Inferior parietal cortex (tissue), 1 donor: ENCODE results near the gene IMMP2L.
"Not testable (repeated sequence)": the region's sequence is repeated elsewhere in the genome, so short reads cannot be mapped to it uniquely, and the experiment has no call there.

Source experiments
- DNase-seq: peaks from one replicate; pipeline ENCODE4 v3.0.0-alpha.2; 2016; ENCODE audit errors: extremely low spot score

The IMMP2L gene

DNA sequence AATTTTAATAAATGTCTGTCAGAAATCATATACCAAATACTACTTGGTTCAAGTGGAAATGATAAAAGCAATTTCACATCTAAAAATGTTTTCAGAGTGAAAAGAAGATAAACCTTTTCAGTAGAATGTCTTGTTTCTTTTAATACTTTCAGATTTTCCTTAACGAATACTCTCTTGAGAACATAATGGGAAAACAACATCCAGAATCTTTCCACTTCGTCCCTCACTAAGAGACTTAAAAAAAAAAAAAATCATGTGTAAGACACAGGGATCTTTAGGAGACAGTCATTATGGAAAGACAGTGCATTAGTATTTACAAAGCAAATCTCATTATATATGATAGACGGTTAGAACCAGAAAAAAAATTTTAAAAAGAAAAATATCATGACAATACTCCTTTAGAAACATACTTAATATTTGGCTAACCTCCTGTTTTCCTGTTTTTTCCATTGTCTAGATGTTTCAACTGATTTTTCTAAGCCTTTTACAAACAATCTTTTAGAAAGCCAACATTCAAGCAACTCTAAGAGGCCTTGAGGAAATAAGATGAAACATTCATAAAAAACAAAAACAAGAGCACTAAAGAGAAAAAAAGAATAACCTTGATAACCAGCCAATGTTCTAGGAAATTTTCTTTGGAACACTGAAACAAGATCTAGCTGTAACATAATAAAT lies 811.2 kb downstream of the IMMP2L start:
- no peak for DNase-seq

DNA sequence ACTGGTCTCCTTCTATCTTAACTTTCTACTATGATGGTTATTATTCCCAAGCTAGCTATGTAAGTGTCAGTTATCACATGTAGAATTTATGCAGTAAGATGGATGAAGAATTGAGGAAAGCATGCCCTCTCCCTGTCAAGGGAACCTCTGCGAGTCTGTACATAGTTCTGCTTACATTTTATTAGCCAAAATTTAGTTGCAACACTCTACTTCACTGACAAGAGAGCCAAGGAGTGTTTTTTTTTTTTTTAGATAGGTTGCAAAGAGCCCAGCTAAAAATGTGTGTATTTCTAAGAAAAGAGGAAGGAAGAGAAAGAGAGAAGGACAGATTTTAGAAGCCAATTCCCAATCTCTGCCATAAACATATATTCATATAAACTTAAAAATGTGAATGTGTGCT lies 829.1 kb downstream of the IMMP2L start:
- DNase-seq = no peak

DNA sequence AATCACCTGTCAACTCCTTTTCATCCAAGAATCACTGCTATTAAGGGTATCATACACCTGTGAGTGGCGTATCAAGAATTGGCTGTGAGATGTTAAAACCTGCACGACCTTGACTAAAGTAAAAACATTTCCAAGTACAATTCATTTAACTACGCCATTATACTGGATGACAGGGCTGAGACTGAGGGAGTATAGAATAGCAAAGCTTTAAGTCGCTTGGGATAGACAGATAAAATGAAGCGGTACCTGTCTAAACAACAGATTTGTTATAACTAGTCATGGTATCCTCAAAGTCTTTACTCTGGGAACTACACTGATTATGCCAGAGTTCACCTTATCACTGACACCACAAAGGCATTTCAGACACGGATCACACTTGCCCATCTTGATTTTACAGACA lies 837.5 kb downstream of the IMMP2L start:
- no peak for DNase-seq

DNA sequence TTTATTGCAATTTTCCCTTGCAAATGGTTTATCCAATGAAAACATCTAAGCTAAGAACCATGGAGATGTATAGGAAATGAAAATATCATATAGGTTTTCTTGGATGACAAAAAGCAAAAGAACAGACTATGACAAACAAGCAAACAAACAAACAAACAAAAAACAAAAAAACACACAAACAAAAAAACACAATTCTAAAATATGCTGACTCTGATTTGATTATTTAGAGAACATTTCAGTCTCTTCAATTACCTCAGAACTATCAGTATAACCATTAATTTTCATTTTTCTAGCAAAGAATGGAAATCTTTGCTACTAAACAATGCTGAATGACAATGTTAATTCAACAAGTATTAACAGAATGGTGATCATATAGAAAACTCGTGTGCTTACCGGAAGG lies 840.9 kb downstream of the IMMP2L start:
- DNase-seq = no peak

DNA sequence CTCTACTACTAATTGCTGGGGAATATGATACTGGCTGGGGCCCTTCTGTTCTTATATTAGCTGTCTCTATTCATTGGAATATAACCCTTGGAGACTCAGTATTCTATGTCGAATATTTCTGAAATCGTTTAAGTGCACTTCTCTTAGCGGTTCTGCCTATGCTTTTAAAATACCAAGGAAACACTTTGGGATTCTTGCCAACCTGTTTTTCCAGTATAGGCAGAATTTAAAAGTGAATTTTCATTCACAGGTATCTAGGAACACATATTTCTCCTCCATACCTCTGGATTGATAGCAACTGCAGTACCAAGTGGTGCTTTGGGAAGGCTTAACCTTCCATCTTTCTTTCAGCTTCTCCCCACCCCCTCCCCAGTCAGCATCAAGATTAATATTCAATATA lies 841.7 kb downstream of the IMMP2L start:
- DNase-seq = no peak

DNA sequence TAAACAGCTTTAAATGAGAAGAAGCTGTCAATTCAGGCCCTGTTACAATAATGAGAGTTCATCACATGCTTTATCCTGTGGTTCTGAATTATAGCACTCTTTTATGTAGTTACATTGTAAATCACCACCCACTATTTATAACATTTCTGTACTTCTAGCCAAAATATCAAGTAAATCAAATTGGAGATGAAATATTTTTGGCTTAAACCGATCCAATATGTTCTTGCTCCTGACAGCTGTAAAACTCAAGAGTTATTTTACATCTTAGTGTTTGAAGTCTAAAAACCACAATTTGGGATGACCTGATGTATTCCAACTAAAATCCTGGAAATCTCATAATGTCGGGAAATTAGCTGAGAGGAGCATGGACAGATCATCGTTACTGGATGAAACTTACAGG lies 842.6 kb downstream of the IMMP2L start:
- DNase-seq = no peak

DNA sequence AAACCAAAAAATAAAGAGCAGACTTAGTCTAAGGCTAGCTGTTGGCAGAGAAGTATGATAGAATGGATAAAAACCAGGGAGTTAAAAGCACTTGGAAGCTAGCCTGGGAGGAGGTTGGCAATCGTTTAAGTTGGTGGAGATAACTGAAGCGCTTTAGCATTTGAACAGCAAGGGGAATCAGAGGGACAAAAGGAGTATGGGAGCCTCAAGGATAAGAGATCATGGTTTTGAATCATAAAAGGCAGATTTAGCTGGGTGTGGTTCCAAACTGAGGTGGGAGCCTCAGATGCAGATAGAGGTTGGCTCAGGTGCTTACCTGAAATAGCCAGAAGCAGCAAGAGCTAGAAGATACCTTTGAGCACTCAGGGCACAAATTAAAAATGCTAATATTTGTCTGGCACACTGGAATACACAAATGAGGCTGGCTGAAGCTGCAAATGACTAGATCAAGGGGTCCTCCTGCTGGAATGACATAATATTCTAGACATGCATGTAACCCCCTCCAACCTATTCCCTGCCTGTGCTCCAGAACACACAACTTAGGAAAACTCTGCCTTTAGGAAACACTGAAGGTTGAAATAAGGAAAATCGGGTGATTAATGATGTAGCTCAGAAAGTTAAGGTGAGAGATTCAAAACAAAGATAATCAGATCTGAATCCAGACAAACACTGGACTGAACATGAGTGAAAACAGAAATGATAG lies 843.6 kb downstream of the IMMP2L start:
- no peak for DNase-seq

DNA sequence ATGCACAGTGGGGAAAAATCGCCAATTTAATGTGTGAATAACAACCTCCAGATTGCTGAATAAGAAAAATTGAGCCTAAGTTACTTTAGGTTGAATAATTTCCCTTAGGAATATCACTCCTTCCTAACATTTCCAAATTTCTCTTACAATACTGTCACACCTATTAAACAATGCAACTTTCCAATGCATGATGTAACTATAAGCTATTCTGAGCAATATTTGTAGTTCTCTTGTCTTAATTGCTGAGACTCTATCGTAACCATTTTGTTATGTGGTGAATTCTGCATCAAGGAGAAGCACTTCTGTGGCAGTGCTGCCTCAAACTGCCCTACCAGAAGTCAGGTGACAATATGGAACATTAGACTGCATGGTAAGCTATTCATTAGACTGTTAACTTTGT lies 858.1 kb downstream of the IMMP2L start:
- DNase-seq = no peak

DNA sequence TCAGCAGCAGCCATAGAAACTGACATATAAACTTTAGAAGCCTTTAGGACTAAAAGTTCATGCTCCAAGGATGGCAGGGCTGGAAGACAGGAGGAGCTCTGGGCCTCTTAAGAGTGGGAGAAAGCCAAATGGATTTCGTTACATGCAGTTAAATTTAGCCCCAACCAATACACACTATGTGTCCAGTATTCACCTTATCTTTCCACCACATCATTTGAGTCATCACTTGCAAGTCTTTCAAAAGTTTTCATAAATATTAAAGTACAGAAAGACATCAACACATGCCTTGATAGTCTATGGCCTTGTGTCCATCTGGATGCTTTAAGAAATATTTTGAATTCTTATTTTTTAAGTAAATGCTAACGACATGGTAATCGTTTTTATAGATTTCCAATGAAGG lies 863.7 kb downstream of the IMMP2L start:
- DNase-seq = no peak

DNA sequence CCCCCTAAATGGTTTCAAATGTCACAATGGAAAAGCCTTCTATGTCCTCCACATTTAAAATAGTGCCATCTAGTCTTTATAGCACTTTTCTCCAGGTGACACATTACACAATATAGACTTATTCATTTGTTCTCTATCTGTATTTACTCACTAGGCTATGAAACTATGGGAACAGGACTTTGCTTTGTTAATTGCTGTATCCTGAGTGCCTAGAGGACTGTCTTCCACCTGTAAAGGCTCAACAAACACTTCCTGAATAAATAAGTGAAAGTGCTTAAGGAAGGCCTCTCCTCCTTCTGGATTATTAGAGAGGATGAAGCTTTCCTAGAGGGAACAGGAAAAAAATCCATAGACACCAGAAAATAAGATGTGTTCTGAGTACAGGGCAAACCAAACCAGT lies 868.9 kb downstream of the IMMP2L start:
- no peak for DNase-seq

DNA sequence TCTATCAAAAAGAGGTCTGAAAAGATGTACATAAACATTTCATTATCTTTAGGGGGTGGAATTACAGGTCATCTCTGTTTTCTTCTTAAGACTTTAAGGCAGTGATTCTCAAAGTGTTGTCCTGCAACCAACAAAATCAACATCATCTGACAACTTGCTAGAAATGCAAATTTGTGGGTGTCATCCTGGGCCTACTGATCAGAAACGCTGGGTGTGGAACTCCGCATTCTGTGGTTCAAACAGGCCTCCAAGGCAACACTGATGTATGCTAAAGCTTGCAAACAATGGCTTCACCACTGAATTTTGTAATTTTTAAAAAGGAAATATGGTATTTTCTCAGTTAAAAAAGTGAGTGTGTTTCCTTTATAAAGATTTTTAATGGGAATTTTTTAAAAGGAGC lies 873.4 kb downstream of the IMMP2L start:
- no peak for DNase-seq

DNA sequence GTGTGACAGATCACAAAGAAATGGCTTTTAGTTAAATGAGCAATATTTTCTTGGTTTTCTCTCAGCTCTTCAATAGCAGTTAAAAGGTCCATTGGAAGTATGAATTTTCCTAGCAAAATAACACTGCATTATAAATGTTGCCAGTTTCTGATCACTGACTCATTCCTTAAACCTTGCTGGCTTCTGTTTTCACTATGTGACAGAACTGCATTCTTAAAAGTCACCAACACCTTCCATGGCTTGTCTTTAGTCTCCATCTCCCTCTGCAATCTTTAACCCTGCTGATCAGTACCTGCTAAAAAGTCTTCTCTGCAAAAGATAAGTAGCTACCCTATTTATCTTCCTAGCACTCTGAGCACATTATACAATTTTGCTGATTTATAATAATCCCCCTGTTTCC lies 876.4 kb downstream of the IMMP2L start:
- no peak for DNase-seq

DNA sequence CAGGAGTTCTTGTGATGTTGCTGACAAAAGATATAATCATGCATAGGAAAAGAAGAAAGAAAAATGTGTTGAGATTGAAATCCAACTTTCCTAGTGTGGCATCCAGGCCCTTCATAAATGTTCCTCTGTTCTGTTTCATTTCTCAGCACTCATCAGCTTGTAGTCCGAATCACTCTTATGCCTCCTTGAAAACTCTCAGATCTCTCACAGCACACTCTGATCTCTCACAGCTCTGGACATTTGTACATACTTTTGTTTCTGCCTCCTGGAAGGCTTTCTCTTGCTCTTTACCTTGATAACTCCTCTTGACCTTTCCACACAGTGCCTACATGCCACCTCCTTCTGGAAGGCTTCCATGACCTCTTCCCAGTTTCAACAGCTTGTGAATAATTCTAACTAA lies 880.4 kb downstream of the IMMP2L start:
- DNase-seq = no peak

DNA sequence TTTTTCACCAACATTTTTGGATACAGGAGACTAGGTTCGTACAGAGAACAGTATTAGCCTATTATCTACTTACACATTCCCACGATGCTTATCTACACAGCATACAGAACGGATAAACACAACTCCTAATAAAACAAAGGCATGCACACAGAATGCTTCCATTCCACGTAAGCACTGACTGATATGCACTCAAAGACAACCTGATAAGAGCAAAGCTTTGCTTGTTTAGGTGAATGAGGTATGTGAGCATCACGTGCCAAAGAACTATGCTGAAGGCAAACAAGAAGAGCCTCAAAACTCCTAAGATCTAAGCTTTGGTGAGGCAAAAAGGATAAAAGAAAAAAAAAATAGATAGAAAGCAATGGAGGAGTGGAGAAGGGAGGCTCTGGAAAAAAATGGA lies 884.9 kb downstream of the IMMP2L start:
- DNase-seq = no peak

DNA sequence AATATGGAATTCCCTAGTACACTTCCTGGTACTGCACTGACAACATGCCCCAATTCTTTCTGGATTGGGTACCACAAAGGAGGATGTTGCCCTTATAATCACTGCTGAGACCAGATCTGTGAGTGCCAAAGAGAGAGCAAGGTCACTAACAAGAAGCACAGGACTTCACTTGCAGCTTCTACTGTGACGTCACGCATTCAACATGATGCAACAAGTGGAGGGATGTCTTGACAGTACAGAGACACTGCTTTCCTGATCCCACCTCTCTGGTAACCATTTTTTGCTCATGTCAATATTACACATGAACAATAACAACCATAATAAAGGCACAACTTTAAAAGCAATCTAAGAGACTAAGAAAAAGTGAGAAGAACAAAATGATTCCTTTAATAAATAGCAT lies 885.5 kb downstream of the IMMP2L start:
- DNase-seq = no peak

DNA sequence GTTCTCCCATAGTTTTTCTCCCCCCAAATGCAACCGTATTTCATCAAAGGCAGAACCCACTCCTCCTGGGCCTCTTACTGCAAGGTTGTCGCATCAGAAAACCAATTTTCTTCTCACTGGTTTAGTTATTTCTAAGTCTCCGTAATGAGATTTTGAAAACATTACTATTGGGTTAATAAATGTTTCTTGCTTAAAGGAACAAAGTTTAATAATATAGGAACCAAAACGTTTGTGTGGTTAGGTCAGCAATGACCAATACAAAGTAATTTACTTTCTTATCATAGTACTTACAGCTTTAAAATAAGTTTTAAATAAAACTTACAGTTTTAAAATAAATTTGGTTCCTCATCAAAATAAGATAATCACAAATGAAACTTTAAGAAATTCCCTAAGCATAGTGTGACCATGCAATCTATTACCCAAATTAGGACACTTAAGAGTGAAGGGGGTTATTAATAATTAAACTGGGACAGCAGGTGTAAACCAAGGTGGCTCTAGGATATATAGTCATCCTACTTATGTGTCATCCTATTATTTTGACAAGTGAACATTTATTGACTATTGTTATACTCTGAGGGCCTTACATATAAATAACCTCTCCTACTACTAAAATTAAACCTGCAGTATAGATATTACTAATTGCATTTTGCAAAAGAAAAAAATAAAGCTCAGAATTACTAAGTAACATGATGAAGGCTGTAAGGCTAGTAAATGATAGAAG lies 886.7 kb downstream of the IMMP2L start:
- DNase-seq = no peak

DNA sequence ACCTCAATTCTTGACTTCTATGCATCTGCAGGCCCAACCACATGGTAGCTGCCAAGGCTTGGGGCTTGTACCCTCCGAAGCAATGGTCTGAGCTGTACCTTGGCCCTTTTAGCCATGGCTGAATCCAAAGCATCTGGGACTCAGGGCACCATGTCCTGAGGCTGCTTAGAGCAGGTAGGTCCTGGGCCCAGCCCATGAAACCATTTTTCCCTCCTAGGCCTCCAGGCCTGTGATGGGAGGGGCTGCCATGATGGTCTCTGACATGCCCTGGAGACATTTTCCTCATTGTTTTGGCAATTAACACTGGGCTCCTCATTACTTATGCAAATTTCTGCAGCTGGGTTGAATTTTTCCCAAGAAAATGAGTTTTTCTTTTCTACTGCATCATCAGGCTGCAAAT lies 889.1 kb downstream of the IMMP2L start:
- no peak for DNase-seq

DNA sequence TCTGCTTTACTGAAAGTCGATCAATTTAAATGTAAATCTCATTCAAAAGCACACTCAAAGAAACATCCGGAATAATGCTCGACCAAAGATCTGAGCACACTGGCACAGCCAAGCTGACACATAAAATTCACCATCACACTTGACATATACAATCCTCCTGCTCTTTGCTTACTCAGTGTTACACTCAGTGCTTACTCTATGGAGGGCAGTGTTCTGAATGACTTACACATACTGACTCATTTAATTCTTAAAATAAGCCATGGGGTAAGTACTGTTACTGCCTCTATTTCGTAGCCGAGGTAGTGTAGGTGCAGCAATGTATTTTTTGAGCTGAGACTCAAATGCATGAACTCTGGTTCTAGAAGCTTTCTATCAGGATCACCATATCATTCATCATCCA lies 892.9 kb downstream of the IMMP2L start:
- DNase-seq = no peak

DNA sequence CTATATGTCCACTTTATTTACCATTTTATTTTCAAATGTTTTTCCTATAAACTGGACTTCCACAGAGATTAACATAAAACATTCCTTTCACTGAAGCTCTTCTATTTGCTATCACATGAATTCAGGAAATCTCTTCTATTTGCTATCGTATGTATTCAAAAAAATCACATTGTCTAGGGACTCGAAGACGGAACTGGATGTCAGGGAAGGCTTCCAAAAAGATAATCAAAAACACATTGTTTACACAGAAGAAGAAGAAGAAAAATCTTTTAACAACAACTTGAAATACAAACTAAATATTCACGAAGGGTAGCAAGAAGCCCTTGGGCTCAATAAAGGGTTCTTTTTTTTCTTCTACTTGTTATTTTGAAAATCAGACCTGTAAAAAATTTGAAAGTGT lies 897.5 kb downstream of the IMMP2L start:
- DNase-seq = no peak

DNA sequence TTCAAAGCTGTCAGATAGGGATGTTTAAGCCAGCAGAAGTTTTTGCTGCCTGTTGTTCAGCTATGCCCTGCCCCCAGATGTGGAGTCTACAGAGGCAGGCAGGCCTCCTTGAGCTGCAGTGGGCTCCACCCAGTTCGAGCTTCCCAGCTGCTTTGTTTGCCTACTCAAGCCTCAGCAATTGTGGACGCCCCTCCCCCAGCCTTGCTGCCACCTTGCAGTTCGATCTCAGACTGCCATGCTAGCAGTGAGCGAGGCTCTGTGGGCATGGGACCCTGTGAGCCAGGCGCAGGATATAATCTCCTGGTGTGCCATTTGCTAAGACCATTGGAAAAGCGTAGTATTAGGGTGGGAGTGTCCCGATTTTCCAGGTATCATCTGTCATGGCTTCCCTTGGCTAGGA lies 901.7 kb downstream of the IMMP2L start:
- not testable (repeated sequence) for DNase-seq

DNA sequence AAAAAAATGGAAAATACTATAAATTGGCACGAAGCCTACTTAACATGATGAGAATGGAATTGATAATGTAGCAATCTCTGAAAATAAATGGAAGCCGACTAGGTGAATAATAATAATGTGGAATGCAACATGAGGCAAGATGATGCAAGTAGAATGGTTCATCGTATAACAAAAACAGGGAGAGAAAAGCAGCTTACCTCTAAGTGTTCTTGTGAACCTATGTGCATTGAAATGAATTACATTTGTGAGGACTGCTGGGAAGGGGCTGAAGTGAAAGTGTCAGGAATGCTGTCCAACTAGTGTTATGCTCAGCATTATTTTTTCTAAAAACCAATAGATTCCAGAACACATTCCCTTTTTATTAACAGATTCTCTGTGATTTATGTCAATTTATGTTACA lies 912.0 kb downstream of the IMMP2L start:
- no peak for DNase-seq

DNA sequence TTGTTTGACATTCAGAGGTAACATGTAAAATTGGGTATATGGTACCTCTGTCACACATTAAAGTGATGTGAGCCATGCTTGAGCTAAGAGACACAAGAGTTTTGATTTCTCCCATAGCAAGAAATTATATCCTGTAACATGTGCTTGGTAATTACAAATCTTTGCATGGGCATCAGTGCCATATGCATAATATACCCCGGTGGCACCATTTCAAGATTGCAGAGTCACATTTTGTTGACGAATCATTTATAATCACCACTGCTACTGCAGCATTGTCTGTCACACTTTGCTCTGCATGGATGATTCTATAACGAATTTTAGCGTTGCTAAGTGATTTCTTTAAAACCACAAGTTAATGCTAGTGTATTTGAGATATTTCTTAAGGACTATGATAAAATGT lies 915.0 kb downstream of the IMMP2L start:
- no peak for DNase-seq

DNA sequence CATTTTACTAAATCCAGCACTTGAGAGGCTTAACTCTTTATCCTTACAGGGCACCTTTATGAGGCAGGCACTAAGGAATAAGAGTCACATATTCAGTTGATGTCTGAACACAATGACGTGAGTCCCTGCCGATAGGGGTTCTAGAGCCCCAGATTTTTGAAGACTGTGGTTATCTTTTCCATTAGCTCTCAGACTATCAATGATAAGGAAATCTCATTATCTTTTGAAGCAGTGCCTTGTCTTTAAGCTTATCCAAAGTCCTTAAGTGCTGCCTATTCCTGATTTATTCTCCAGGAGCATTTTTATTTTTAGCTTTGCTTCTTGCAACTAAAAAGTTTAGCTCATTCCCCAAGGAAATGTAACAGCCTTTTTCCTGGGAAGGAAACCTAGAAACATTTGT lies 915.5 kb downstream of the IMMP2L start:
- DNase-seq = peak; percentile 12
